Esophagus squamous epithelium (tissue), 5 donors: ENCODE measurements around the gene KLHL29. TPM values are rescaled to one million over a fixed set of nuclear protein-coding genes. Genes with fewer than 3 reads are reported as not detected.

Source experiments
- DNase-seq: peaks from one replicate; lab custom pipeline; 2025; lab: John Stamatoyannopoulos, UW
- H3K27ac ChIP-seq, 4 donors: fragments of 200-600 bp; sonication (generic); one replicate each; pipeline ENCODE4 v1.5.1; 2016 to 2019; ENCODE audit warnings: mild to moderate bottlenecking in 1 of 4
- H3K27me3 ChIP-seq, 4 donors: fragments of 200-600 bp; sonication (generic); 1 replicate in 3 of 4; 2 replicates in 1 of 4; pipeline versions ENCODE4 v1.5.1 to v1.6.0; 2017 to 2021; ENCODE audit warnings: antibody characterized with exemption in 1 of 4
- H3K36me3 ChIP-seq, 3 donors: fragments of 200-600 bp; sonication (generic); one replicate each; pipeline ENCODE4 v1.5.1; 2016 to 2019
- H3K4me1 ChIP-seq, 3 donors: fragments of 200-600 bp; sonication (generic); one replicate each; pipeline ENCODE4 v1.5.1; 2017 to 2019
- H3K4me3 ChIP-seq, 4 donors: fragments of 200-600 bp; sonication (generic); 1 replicate in 3 of 4; 2 replicates in 1 of 4; pipeline ENCODE4 v1.5.1; 2016 to 2019; ENCODE audit warnings: mild to moderate bottlenecking in 2 of 4, moderate library complexity in 1 of 4
- H3K9me3 ChIP-seq, 3 donors: fragments of 200-600 bp; sonication (generic); one replicate each; pipeline ENCODE4 v1.5.1; 2016 to 2019
- CTCF ChIP-seq, 6 experiments: fragments of 450-650 bp in 4 of 6; fragments of 200-600 bp in 2 of 6; sonication (generic) in 2 of 6; IDR thresholded peaks; one replicate each; pipeline ENCODE4 v1.5.1; 2016 to 2019; ENCODE audit warnings: antibody characterized with exemption in 6 of 6, mild to moderate bottlenecking in 4 of 6, moderate library complexity in 4 of 6
- POLR2A ChIP-seq, 4 donors: fragments of 450-650 bp; IDR thresholded peaks; one replicate each; pipeline ENCODE4 v1.6.1; 2017; ENCODE audit warnings: antibody characterized with exemption in 4 of 4, mild to moderate bottlenecking in 4 of 4, moderate library complexity in 3 of 4
- WGBS, 2 donors: methylation state at CpG; one replicate each; pipeline ENCODE4 v1.1.5; 2018; 5-methylcytosine and 5-hydroxymethylcytosine counted together
- intact Hi-C: fragments of 100-400 bp; cut with DNase I; formaldehyde crosslinking; loops from one replicate; pipeline ENCODE4 v1.15.0; 2022
- total RNA-seq, 4 donors: library from RNA; depleted of rRNA; stranded (reverse); fragments of >200 nt; gene quantifications; one replicate each; pipeline ENCODE4 v1.1.0, GENCODE V29; 2016
- donor health status: DM: yes; HTN: yes; CAD: no.

The KLHL29 gene
- total RNA-seq, 4 donors from 2014 or later = 3.4 to 11.8 (median 5.9) TPM

- no peak for TF ChIP-seq CTCF (IDR thresholded peaks at IDR 0.05)
- no peak for TF ChIP-seq POLR2A (IDR thresholded peaks at IDR 0.05)
- Histone ChIP-seq H3K36me3 (no peaks in the 10 kb centered on the region), H3K9me3 (no peaks in the 10 kb centered on the region), H3K27me3 (no peaks in the 10 kb centered on the region), H3K4me3 (no peak overlapping the region), H3K27ac (peak overlapping the region in 2 of 4 donors; percentile 73 to 75), H3K4me1 (peaks cover 17 to 80% (median 20%) of the 10 kb centered on the region in 3 donors)
- 61 to 65% methylated on average over 5 of the region's 5 CpGs for WGBS, 2 donors
- no peak for DNase-seq
- intact Hi-C loops = no loop called here
Measured at GRCh38 chr2:23537991-23538390, 153.0 kb downstream of the KLHL29 start.

GRCh38 chr2:23538566-23538965 is 153.6 kb downstream of the KLHL29 start:
- no peak for TF ChIP-seq CTCF (IDR thresholded peaks at IDR 0.05)
- TF ChIP-seq POLR2A (IDR thresholded peaks at IDR 0.05) = no peak
- Histone ChIP-seq H3K4me1 (peaks cover 17 to 77% (median 20%) of the 10 kb centered on the region in 3 donors), H3K36me3 (no peaks in the 10 kb centered on the region), H3K27me3 (no peaks in the 10 kb centered on the region), H3K4me3 (no peak overlapping the region), H3K9me3 (no peaks in the 10 kb centered on the region), H3K27ac (peak overlapping the region in 2 of 4 donors; percentile 4 to 75)
- intact Hi-C loops = no loop called here
- DNase-seq = no peak
- WGBS, 2 donors = 74 to 82% methylated on average over 2 of the region's 2 CpGs

- Histone ChIP-seq H3K36me3 (no peaks in the 10 kb centered on the region), H3K9me3 (no peaks in the 10 kb centered on the region), H3K27me3 (no peaks in the 10 kb centered on the region), H3K4me3 (no peak overlapping the region), H3K27ac (peak overlapping the region in 1 of 4 donors; percentile 39), H3K4me1 (peaks cover 14 to 68% (median 23%) of the 10 kb centered on the region in 3 donors)
- TF ChIP-seq CTCF (IDR thresholded peaks at IDR 0.05) = no peak
- no peak for TF ChIP-seq POLR2A (IDR thresholded peaks at IDR 0.05)
- no peak for DNase-seq
- intact Hi-C loops = no loop called here
- WGBS, 2 donors = 90 to 93% methylated on average over 8 of the region's 8 CpGs
Measured at GRCh38 chr2:23540804-23541360, 155.9 kb downstream of the KLHL29 start.

GRCh38 chr2:23541503-23542229 is 156.7 kb downstream of the KLHL29 start:
- 48 to 62% methylated on average over 6 of the region's 7 CpGs for WGBS, 2 donors
- H3K27ac ChIP-seq = peak overlapping the region in 2 of 4 donors; percentile 30 to 39
- no peak for TF ChIP-seq POLR2A (IDR thresholded peaks at IDR 0.05)
- no peak for TF ChIP-seq CTCF (IDR thresholded peaks at IDR 0.05)
- intact Hi-C loops = no loop called here
- DNase-seq = no peak
- no peaks in the 10 kb centered on the region for H3K36me3 ChIP-seq
- H3K9me3 ChIP-seq = no peaks in the 10 kb centered on the region
- H3K27me3 ChIP-seq = no peaks in the 10 kb centered on the region
- H3K4me1 ChIP-seq = peaks cover 14 to 63% (median 23%) of the 10 kb centered on the region in 3 donors
- no peak overlapping the region for H3K4me3 ChIP-seq

- WGBS, 2 donors = 50 to 74% methylated on average over 1 to 3 of the region's 6 CpGs
- Histone ChIP-seq H3K27me3 (no peaks in the 10 kb centered on the region), H3K9me3 (no peaks in the 10 kb centered on the region), H3K4me3 (no peak overlapping the region), H3K4me1 (peaks cover 11 to 56% (median 23%) of the 10 kb centered on the region in 3 donors), H3K36me3 (no peaks in the 10 kb centered on the region), H3K27ac (peak overlapping the region in 2 of 4 donors; percentile 30 to 39)
- no peak for DNase-seq
- no peak for TF ChIP-seq POLR2A (IDR thresholded peaks at IDR 0.05)
- TF ChIP-seq CTCF (IDR thresholded peaks at IDR 0.05) = no peak
- intact Hi-C loops = no loop called here
Measured at GRCh38 chr2:23542230-23542789, 157.3 kb downstream of the KLHL29 start.
